ENCODE results near the gene VASP. TPM values are rescaled to one million over a fixed set of nuclear protein-coding genes. Genes with fewer than 3 reads are reported as not detected.

The VASP gene
- total RNA-seq, 1 experiment from 2014 or later: 269 TPM

- DNase-seq (ENCODE audit: low read depth): no peak
Measured at GRCh38 chr19:45473682-45474605, 33.3 kb upstream of the VASP start.

- DNase-seq (ENCODE audit: low read depth): no peak
Measured at GRCh38 chr19:45474606-45475521, 32.4 kb upstream of the VASP start.

GRCh38 chr19:45475537-45476291, 31.6 kb upstream of the VASP start:
- DNase-seq (ENCODE audit: low read depth): no peak

- DNase-seq (ENCODE audit: low read depth): no peak
Measured at GRCh38 chr19:45476304-45476703, 31.0 kb upstream of the VASP start.

GRCh38 chr19:45477186-45477585, 30.1 kb upstream of the VASP start:
- DNase-seq (ENCODE audit: low read depth): no peak

- no peak for DNase-seq (ENCODE audit: low read depth)
Measured at GRCh38 chr19:45477713-45478453, 29.4 kb upstream of the VASP start.

- DNase-seq (ENCODE audit: low read depth): peak; percentile 93
Measured at GRCh38 chr19:45478454-45479238, 28.6 kb upstream of the VASP start.

- DNase-seq (ENCODE audit: low read depth): no peak
Measured at GRCh38 chr19:45483033-45483432, 24.2 kb upstream of the VASP start.

GRCh38 chr19:45484273-45484945, 22.9 kb upstream of the VASP start:
- no peak for DNase-seq (ENCODE audit: low read depth)

GRCh38 chr19:45485305-45486077, 21.8 kb upstream of the VASP start:
- DNase-seq (ENCODE audit: low read depth): peak; percentile 92

- DNase-seq (ENCODE audit: low read depth): no peak
Measured at GRCh38 chr19:45488708-45489107, 18.6 kb upstream of the VASP start.

- no peak for DNase-seq (ENCODE audit: low read depth)
Measured at GRCh38 chr19:45489216-45489855, 17.9 kb upstream of the VASP start.

GRCh38 chr19:45492137-45492626, 15.1 kb upstream of the VASP start:
- no peak for DNase-seq (ENCODE audit: low read depth)

- DNase-seq (ENCODE audit: low read depth): no peak
Measured at GRCh38 chr19:45492627-45493470, 14.4 kb upstream of the VASP start.

GRCh38 chr19:45494261-45494916, 12.9 kb upstream of the VASP start:
- DNase-seq (ENCODE audit: low read depth): no peak

- no peak for DNase-seq (ENCODE audit: low read depth)
Measured at GRCh38 chr19:45495178-45495577, 12.1 kb upstream of the VASP start.
